22Rv1 (cell line): ENCODE data around the gene TEKT5.

Source experiments
- ZFX ChIP-seq: fragments of 450-650 bp; IDR thresholded peaks from 2 replicates; pipeline ENCODE4 v1.6.1; 2017; ENCODE audit warnings: antibody characterized with exemption, borderline replicate concordance
- TF ChIP-seq, protein P1 (sequence below): fragments of 450-650 bp; IDR thresholded peaks from 2 replicates; pipeline ENCODE4 v1.5.1; 2017; ENCODE audit warnings: mild to moderate bottlenecking

DNA sequence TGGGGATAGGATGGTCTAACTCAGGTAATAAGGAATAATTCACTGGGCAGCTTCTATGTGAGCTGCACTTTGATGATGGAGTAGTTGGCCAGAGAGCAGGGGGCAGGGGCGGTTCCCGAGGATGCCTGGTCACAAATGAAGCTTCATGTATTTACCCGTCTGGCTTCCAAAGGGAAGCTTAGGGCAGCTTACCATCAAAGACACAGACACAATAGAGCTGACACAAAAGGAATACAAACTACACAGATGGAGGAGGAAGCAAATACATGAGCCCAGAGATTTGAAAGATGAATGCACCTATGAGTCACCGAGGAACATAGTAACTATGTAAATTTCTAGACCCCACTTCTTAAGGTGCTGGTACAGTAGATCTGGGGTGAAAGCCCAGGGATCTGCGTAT, 105.6 kb downstream of the TEKT5 start:
- TF ChIP-seq, protein P1, sequence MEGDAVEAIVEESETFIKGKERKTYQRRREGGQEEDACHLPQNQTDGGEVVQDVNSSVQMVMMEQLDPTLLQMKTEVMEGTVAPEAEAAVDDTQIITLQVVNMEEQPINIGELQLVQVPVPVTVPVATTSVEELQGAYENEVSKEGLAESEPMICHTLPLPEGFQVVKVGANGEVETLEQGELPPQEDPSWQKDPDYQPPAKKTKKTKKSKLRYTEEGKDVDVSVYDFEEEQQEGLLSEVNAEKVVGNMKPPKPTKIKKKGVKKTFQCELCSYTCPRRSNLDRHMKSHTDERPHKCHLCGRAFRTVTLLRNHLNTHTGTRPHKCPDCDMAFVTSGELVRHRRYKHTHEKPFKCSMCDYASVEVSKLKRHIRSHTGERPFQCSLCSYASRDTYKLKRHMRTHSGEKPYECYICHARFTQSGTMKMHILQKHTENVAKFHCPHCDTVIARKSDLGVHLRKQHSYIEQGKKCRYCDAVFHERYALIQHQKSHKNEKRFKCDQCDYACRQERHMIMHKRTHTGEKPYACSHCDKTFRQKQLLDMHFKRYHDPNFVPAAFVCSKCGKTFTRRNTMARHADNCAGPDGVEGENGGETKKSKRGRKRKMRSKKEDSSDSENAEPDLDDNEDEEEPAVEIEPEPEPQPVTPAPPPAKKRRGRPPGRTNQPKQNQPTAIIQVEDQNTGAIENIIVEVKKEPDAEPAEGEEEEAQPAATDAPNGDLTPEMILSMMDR: no peak
- TF ChIP-seq ZFX: no peak
